Neural cell (in vitro differentiated cells): ENCODE measurements around the gene UMAD1. TPM values are rescaled to one million over a fixed set of nuclear protein-coding genes. Genes with fewer than 3 reads are reported as not detected.

Experiments
- H2AFZ ChIP-seq: fragments of 200-600, 300-800 bp; sonication (generic), shearing (Covaris generic); 2 replicates; pipeline ENCODE4 v1.6.0; 2014; ENCODE audit warnings: low read depth, mild to moderate bottlenecking, antibody characterized with exemption, low read length, moderate library complexity
- H3F3A ChIP-seq: fragments of 200-600 bp; shearing (Covaris generic); 2 replicates; pipeline ENCODE4 v1.6.1; 2016; ENCODE audit warnings: mild to moderate bottlenecking, moderate library complexity, mixed read lengths, antibody characterized with exemption, low read length; ENCODE audit not compliant: insufficient read depth, poor library complexity, severe bottlenecking
- H3K27ac ChIP-seq: fragments of 200-600, 300-800 bp; sonication (generic), shearing (Covaris generic); 2 replicates; pipeline ENCODE4 v1.5.1; 2014; ENCODE audit warnings: mild to moderate bottlenecking, low read length, moderate library complexity
- H3K27me3 ChIP-seq: fragments of 300-800, 200-600 bp; sonication (generic), shearing (Covaris generic); 2 replicates; pipeline ENCODE4 v1.6.0; 2014; ENCODE audit warnings: mild to moderate bottlenecking, low read depth, low read length, moderate library complexity; ENCODE audit not compliant: insufficient read depth
- H3K36me3 ChIP-seq: fragments of 300-800, 200-600 bp; sonication (generic), shearing (Covaris generic); 2 replicates; pipeline ENCODE4 v1.5.1; 2014; ENCODE audit warnings: mild to moderate bottlenecking, antibody characterized with exemption, low read length, moderate library complexity; ENCODE audit not compliant: insufficient read depth
- H3K4me2 ChIP-seq: fragments of 300-800, 200-600 bp; sonication (generic), shearing (Covaris generic); 2 replicates; pipeline ENCODE4 v1.6.0; 2014; ENCODE audit warnings: mild to moderate bottlenecking, low read length
- H3K4me3 ChIP-seq: fragments of 300-800, 200-600 bp; sonication (generic), shearing (Covaris generic); 2 replicates; pipeline ENCODE4 v1.5.1; 2014; ENCODE audit warnings: mild to moderate bottlenecking, low read length, moderate library complexity
- H3K79me2 ChIP-seq: fragments of 200-600 bp; shearing (Covaris generic); replicated peaks from 2 replicates; pipeline ENCODE4 v1.6.0; 2014; ENCODE audit warnings: mild to moderate bottlenecking, low read length, moderate library complexity; ENCODE audit not compliant: insufficient read depth
- H3K9ac ChIP-seq: fragments of 300-800, 200-600 bp; sonication (generic), shearing (Covaris generic); 2 replicates; pipeline ENCODE4 v1.6.1; 2016; ENCODE audit warnings: mild to moderate bottlenecking, low read length, mixed read lengths
- H3K9me2 ChIP-seq: fragments of 200-600 bp; shearing (Covaris generic); 2 replicates; pipeline ENCODE4 v1.6.1; 2016; ENCODE audit warnings: mild to moderate bottlenecking, low read length, mixed read lengths; ENCODE audit not compliant: insufficient read depth
- H3K9me3 ChIP-seq: fragments of 200-600, 300-800 bp; sonication (generic), shearing (Covaris generic); 2 replicates; pipeline ENCODE4 v1.6.1; 2016; ENCODE audit warnings: mild to moderate bottlenecking, mixed run types, low read length, moderate library complexity, mixed read lengths
- H4K20me1 ChIP-seq: fragments of 200-600 bp; shearing (Covaris generic); 2 replicates; pipeline ENCODE4 v1.6.1; 2016; ENCODE audit warnings: mild to moderate bottlenecking, mixed run types; ENCODE audit not compliant: insufficient read depth
- CTCF ChIP-seq: fragments of 450-650 bp; IDR thresholded peaks from 2 replicates; pipeline ENCODE4 v1.5.1; 2014; ENCODE audit warnings: antibody characterized with exemption, mild to moderate bottlenecking, moderate library complexity; ENCODE audit not compliant: poor library complexity, severe bottlenecking
- EP300 ChIP-seq: fragments of 450-650 bp; conservative IDR thresholded peaks from 2 replicates; pipeline ENCODE4 v1.6.1; 2014; ENCODE audit warnings: antibody characterized with exemption, mild to moderate bottlenecking, moderate library complexity; ENCODE audit not compliant: poor library complexity, severe bottlenecking
- EZH2 ChIP-seq: fragments of 200-600, 300-800 bp; shearing (Covaris generic), sonication (generic); IDR thresholded peaks from 2 replicates; pipeline ENCODE4 v1.6.1; 2014; ENCODE audit warnings: antibody characterized with exemption, low read length, borderline replicate concordance, mild to moderate bottlenecking; ENCODE audit not compliant: insufficient read depth, poor library complexity, severe bottlenecking
- MXI1 ChIP-seq: fragments of 450-650 bp; conservative IDR thresholded peaks from 2 replicates; pipeline ENCODE4 v1.6.1; 2014; ENCODE audit warnings: antibody characterized with exemption, mild to moderate bottlenecking; ENCODE audit not compliant: poor library complexity, severe bottlenecking
- POLR2AphosphoS5 ChIP-seq: IDR thresholded peaks from 2 replicates; pipeline ENCODE4 v1.6.1; 2012
- RAD21 ChIP-seq: fragments of 450-650 bp; conservative IDR thresholded peaks from 2 replicates; pipeline ENCODE4 v1.6.1; 2014; ENCODE audit warnings: antibody characterized with exemption, mild to moderate bottlenecking, moderate library complexity
- REST ChIP-seq: IDR thresholded peaks from 2 replicates; pipeline ENCODE4 v1.6.1; 2012; ENCODE audit warnings: borderline replicate concordance
- SMC3 ChIP-seq: fragments of 450-650 bp; conservative IDR thresholded peaks from 2 replicates; pipeline ENCODE4 v1.6.1; 2014; ENCODE audit warnings: antibody characterized with exemption, mild to moderate bottlenecking, moderate library complexity; ENCODE audit not compliant: poor library complexity
- TAF1 ChIP-seq: IDR thresholded peaks from 2 replicates; pipeline ENCODE4 v1.6.1; 2012; ENCODE audit warnings: low read depth
- polyA plus RNA-seq: library from polyadenylated mRNA; depleted of rRNA; stranded (reverse); fragments of >200 nt; gene quantifications from 2 replicates; pipeline ENCODE4 v1.2.3, GENCODE V29; 2014

The UMAD1 gene
- polyA plus RNA-seq, 1 donor from 2014 or later, result 14.7 TPM

GRCh38 chr7:7792056-7792455 is 151.5 kb downstream of the UMAD1 start:
- Histone ChIP-seq H3F3A (no peaks in the 10 kb centered on the region), H3K27ac (no peak overlapping the region), H3K4me3 (no peak overlapping the region), H3K36me3 (no peaks in the 10 kb centered on the region), H3K27me3 (no peaks in the 10 kb centered on the region), H3K4me2 (no peak overlapping the region), H3K9me3 (no peaks in the 10 kb centered on the region), H3K9me2 (no peaks in the 10 kb centered on the region), H4K20me1 (no peaks in the 10 kb centered on the region), H3K9ac (no peak overlapping the region), H3K79me2 (no peaks in the 10 kb centered on the region), H2AFZ (no peak overlapping the region)
- TF ChIP-seq CTCF, result no peak
- no peak for TF ChIP-seq SMC3
- TF ChIP-seq REST, result no peak
- TF ChIP-seq EZH2, result no peak
- TF ChIP-seq RAD21, result no peak
- no peak for TF ChIP-seq MXI1
- TF ChIP-seq POLR2AphosphoS5, result no peak
- TF ChIP-seq TAF1, result no peak
- TF ChIP-seq EP300, result no peak

- Histone ChIP-seq H3F3A (no peaks in the 10 kb centered on the region), H3K27me3 (no peaks in the 10 kb centered on the region), H3K9me3 (no peaks in the 10 kb centered on the region), H3K79me2 (no peaks in the 10 kb centered on the region), H3K9me2 (no peaks in the 10 kb centered on the region), H3K9ac (no peak overlapping the region), H3K4me3 (no peak overlapping the region), H3K27ac (no peak overlapping the region), H4K20me1 (no peaks in the 10 kb centered on the region), H2AFZ (no peak overlapping the region), H3K4me2 (no peak overlapping the region), H3K36me3 (no peaks in the 10 kb centered on the region)
- TF ChIP-seq TAF1 (no peak), EZH2 (no peak), REST (no peak), EP300 (no peak), POLR2AphosphoS5 (no peak), SMC3 (no peak)
Observed at GRCh38 chr7:7793249-7793648, 152.7 kb downstream of the UMAD1 start.
